HCT116 (cell line): ENCODE measurements around the gene CDH13. TPM values are rescaled to one million over a fixed set of nuclear protein-coding genes. Genes with fewer than 3 reads are reported as not detected.

Experiments
- ATAC-seq: fragments of 200-7000 bp; cut with Tn5 transposase; 2 replicates; pipeline ENCODE4 v1.9.1; 2020; ENCODE audit warnings: mild to moderate bottlenecking, moderate library complexity
- BruUV-seq: library from RNA; stranded (reverse); fragments of 400-500 nt; replicated peaks from 2 replicates; lab custom pipeline; 2021; lab: Mats Ljungman, UMichigan
- CTCF ChIA-PET: fragments of 300-600 bp; sonication (Branson Sonifier 250); formaldehyde crosslinking; loops from one replicate; lab custom pipeline; 2021; ENCODE audit warnings: antibody characterized with exemption; lab: Charles Lee
- POLR2A ChIA-PET: fragments of 300-600, 350-600 bp; sonication (Branson Sonifier 250); formaldehyde crosslinking; loops from one replicate; lab custom pipeline; 2021; ENCODE audit warnings: antibody characterized with exemption; lab: Charles Lee
- RAD21 ChIA-PET, 2 experiments: fragments of 300-600 bp; sonication (Branson Sonifier 250); formaldehyde crosslinking; loops; one replicate each; lab custom pipeline; 2023; ENCODE audit warnings: low total read pairs in 2 of 2; ENCODE audit not compliant: uncharacterized antibody in 2 of 2, unreplicated experiment in 2 of 2, low non-redundant PET in 1 of 2; lab: Charles Lee
- DNase-seq: peaks from one replicate; pipeline ENCODE4 v3.0.0-alpha.2; 2010; ENCODE audit warnings: low read depth, low spot score
- H2AFZ ChIP-seq: fragments of 200-600 bp; shearing (Covaris generic), sonication (generic); 2 replicates; pipeline ENCODE4 v1.6.1; 2017; ENCODE audit warnings: low read depth, mixed run types, mixed read lengths, antibody characterized with exemption, low read length; ENCODE audit not compliant: poor library complexity, severe bottlenecking
- H3K27ac ChIP-seq: 2 replicates; pipeline ENCODE4 v1.5.1; 2012; ENCODE audit warnings: low read depth, low read length
- H3K27me3 ChIP-seq: fragments of 200-600 bp; sonication (generic); 2 replicates; pipeline ENCODE4 v1.6.1; 2016; ENCODE audit warnings: mixed run types, low read length, mixed read lengths; ENCODE audit not compliant: insufficient read depth
- H3K36me3 ChIP-seq, 2 experiments: fragments of 200-500 bp in 1 of 2; fragments of 200-600 bp in 1 of 2; sonication (Bioruptor generic) in 1 of 2; sonication (generic) in 1 of 2; 2 replicates each; pipeline versions ENCODE4 v1.5.1 to v1.6.1; 2014 to 2016; ENCODE audit warnings: low read length in 2 of 2, inconsistent platforms in 1 of 2, mixed read lengths in 1 of 2, mixed run types in 1 of 2; ENCODE audit not compliant: insufficient read depth in 2 of 2, control insufficient read depth in 1 of 2
- H3K4me1 ChIP-seq, 2 experiments: fragments of 200-600 bp in 1 of 2; sonication (generic) in 1 of 2; 2 replicates each; pipeline versions ENCODE4 v1.5.1 to v1.6.1; 2012 to 2017; ENCODE audit warnings: low read length in 2 of 2, inconsistent platforms in 1 of 2, mild to moderate bottlenecking in 1 of 2, mixed read lengths in 1 of 2, mixed run types in 1 of 2, moderate library complexity in 1 of 2; ENCODE audit not compliant: insufficient read depth in 2 of 2, control insufficient read depth in 1 of 2
- H3K4me2 ChIP-seq: fragments of 200-600 bp; sonication (generic); 2 replicates; pipeline ENCODE4 v1.6.1; 2017; ENCODE audit warnings: mixed run types, low read length, mixed read lengths
- H3K4me3 ChIP-seq, 2 experiments: fragments of 200-600 bp in 1 of 2; sonication (generic) in 1 of 2; replicated peaks in 1 of 2; 2 replicates each; pipeline ENCODE4 v1.5.1; 2011 to 2016; ENCODE audit warnings: low read length in 2 of 2, control low read depth in 1 of 2, low read depth in 1 of 2, mild to moderate bottlenecking in 1 of 2, mixed read lengths in 1 of 2, mixed run types in 1 of 2
- H3K79me2 ChIP-seq: fragments of 200-600 bp; sonication (generic); 2 replicates; pipeline ENCODE4 v1.6.1; 2017; ENCODE audit warnings: mild to moderate bottlenecking, mixed run types, low read length, moderate library complexity, mixed read lengths; ENCODE audit not compliant: insufficient read depth
- H3K9ac ChIP-seq: fragments of 200-600 bp; sonication (generic); 2 replicates; pipeline ENCODE4 v1.6.1; 2016; ENCODE audit warnings: low read length, mixed read lengths
- H3K9me2 ChIP-seq: fragments of 200-600 bp; sonication (generic), shearing (Covaris generic); 2 replicates; pipeline ENCODE4 v1.6.1; 2017; ENCODE audit warnings: mixed run types, mild to moderate bottlenecking, moderate library complexity; ENCODE audit not compliant: insufficient read depth
- H3K9me3 ChIP-seq, 2 experiments: fragments of 200-500 bp in 1 of 2; fragments of 200-600 bp in 1 of 2; sonication (Bioruptor generic) in 1 of 2; sonication (generic) in 1 of 2; 2 replicates each; pipeline ENCODE4 v1.6.1; 2014 to 2017; ENCODE audit warnings: low read length in 2 of 2, mixed read lengths in 2 of 2, inconsistent platforms in 1 of 2, low read depth in 1 of 2, mild to moderate bottlenecking in 1 of 2, mixed run types in 1 of 2, moderate library complexity in 1 of 2; ENCODE audit not compliant: control insufficient read depth in 1 of 2, insufficient read depth in 1 of 2
- H4K20me1 ChIP-seq: fragments of 200-600 bp; sonication (generic), shearing (Covaris generic); 2 replicates; pipeline ENCODE4 v1.6.1; 2017; ENCODE audit warnings: mixed run types, mild to moderate bottlenecking, moderate library complexity; ENCODE audit not compliant: insufficient read depth
- ATF3 ChIP-seq: IDR thresholded peaks from 2 replicates; pipeline ENCODE4 v1.6.1; 2012
- CEBPB ChIP-seq: IDR thresholded peaks from 2 replicates; pipeline ENCODE4 v1.6.1; 2012; ENCODE audit warnings: low read depth
- CTCF ChIP-seq, 3 experiments: fragments of 200-600 bp in 1 of 3; sonication (generic) in 1 of 3; IDR thresholded peaks in 2 of 3; conservative IDR thresholded peaks in 1 of 3; 2 replicates each; pipeline ENCODE4 v1.5.1; 2012 to 2017; ENCODE audit warnings: low read depth in 2 of 3, low read length in 2 of 3, antibody characterized with exemption in 1 of 3, borderline replicate concordance in 1 of 3, control low read depth in 1 of 3, mild to moderate bottlenecking in 1 of 3, mixed read lengths in 1 of 3, mixed run types in 1 of 3, moderate library complexity in 1 of 3; ENCODE audit not compliant: insufficient read depth in 1 of 3
- JUND ChIP-seq: IDR thresholded peaks from 2 replicates; pipeline ENCODE4 v1.6.1; 2012
- MAX ChIP-seq: IDR thresholded peaks from 2 replicates; pipeline ENCODE4 v1.6.1; 2012
- POLR2A ChIP-seq: IDR thresholded peaks from 2 replicates; pipeline ENCODE4 v1.7.0; 2011; ENCODE audit warnings: borderline replicate concordance; ENCODE audit not compliant: insufficient read depth, insufficient read length; ENCODE audit errors: extremely low read depth
- POLR2AphosphoS5 ChIP-seq: IDR thresholded peaks from 2 replicates; pipeline ENCODE4 v1.6.1; 2011; ENCODE audit warnings: mild to moderate bottlenecking, low read depth, low read length, moderate library complexity
- SIN3A ChIP-seq: IDR thresholded peaks from 2 replicates; pipeline ENCODE4 v1.6.1; 2012; ENCODE audit warnings: low read depth
- SP1 ChIP-seq: IDR thresholded peaks from 2 replicates; pipeline ENCODE4 v1.6.1; 2012; ENCODE audit warnings: low read depth
- TCF7L2 ChIP-seq: IDR thresholded peaks from 2 replicates; pipeline ENCODE4 v1.7.0; 2011; ENCODE audit warnings: borderline replicate concordance, inconsistent platforms; ENCODE audit not compliant: insufficient read depth, insufficient read length; ENCODE audit errors: extremely low read depth
- YY1 ChIP-seq: IDR thresholded peaks from 2 replicates; pipeline ENCODE4 v1.6.1; 2011; ENCODE audit warnings: low read length, low read depth, moderate library complexity, mild to moderate bottlenecking; ENCODE audit not compliant: insufficient replicate concordance; ENCODE audit errors: extremely low read depth
- ZBTB33 ChIP-seq: IDR thresholded peaks from 2 replicates; pipeline ENCODE4 v1.6.1; 2011; ENCODE audit warnings: mild to moderate bottlenecking, low read length, moderate library complexity; ENCODE audit not compliant: insufficient replicate concordance; ENCODE audit errors: extremely low read depth
- ZFX ChIP-seq: fragments of 450-650 bp; IDR thresholded peaks from 2 replicates; pipeline ENCODE4 v1.6.1; 2017
- ZNF274 ChIP-seq: fragments of 200-500 bp; sonication (Bioruptor generic); IDR thresholded peaks from 2 replicates; pipeline ENCODE4 v1.6.1; 2014; ENCODE audit warnings: mild to moderate bottlenecking, low read depth, low read length, inconsistent platforms
- intact Hi-C: fragments of 100-400 bp; cut with micrococcal nuclease; formaldehyde crosslinking; loops from 2 replicates; pipeline ENCODE4 v1.10.0; 2022
- total RNA-seq: library from RNA; stranded (reverse); gene quantifications from one replicate; pipeline ENCODE4 v1.2.1, GENCODE V29; 2021; ENCODE audit not compliant: unreplicated experiment

Gene CDH13
- total RNA-seq, 1 experiment from 2014 or later: not detected

- no peak for TF ChIP-seq CTCF (IDR thresholded peaks at IDR 0.05 in 2 of 3, conservative IDR thresholded peaks at IDR 0.05 in 1 of 3; ENCODE audit: borderline replicate concordance in 1 of 3, insufficient read depth in 1 of 3, low read depth in 2 of 3, low read length in 2 of 3)
- TF ChIP-seq SP1: no peak
- TF ChIP-seq MAX: no peak
- no peak for TF ChIP-seq ZBTB33
These were observed 237.7 kb downstream of the CDH13 start (continued) for GRCh38 chr16:82864332-82865040.

GRCh38 chr16:82865412-82865811 is 238.6 kb downstream of the CDH13 start:
- no peak overlapping the region for H3K27ac ChIP-seq
- H3K4me3 ChIP-seq: no peak overlapping the region
- TF ChIP-seq POLR2A (no peak), MAX (no peak), YY1 (no peak), JUND (no peak), ZFX (no peak), ATF3 (no peak), CEBPB (no peak), TCF7L2 (no peak), SIN3A (no peak), ZNF274 (no peak), POLR2AphosphoS5 (no peak)
- CTCF ChIA-PET: no interaction called here
- no peaks in the 10 kb centered on the region for H3K36me3 ChIP-seq
- no peaks in the 10 kb centered on the region for H3K4me1 ChIP-seq
- intact Hi-C loops: no loop called here
- H3K27me3 ChIP-seq: no peaks in the 10 kb centered on the region
- RAD21 ChIA-PET: no interaction called here
- H3K4me2 ChIP-seq: no peak overlapping the region
- H3K9me3 ChIP-seq: peaks cover 15 to 27% of the 10 kb centered on the region in 2 experiments; a peak in 2 of 4 replicates
- H2AFZ ChIP-seq: no peak overlapping the region
- no peaks in the 10 kb centered on the region for H3K9me2 ChIP-seq
- H3K9ac ChIP-seq: no peak overlapping the region
- no peaks in the 10 kb centered on the region for H4K20me1 ChIP-seq
- H3K79me2 ChIP-seq: no peaks in the 10 kb centered on the region
- DNase-seq: no peak
- no peak for ATAC-seq
- POLR2A ChIA-PET: no interaction called here
- no TSS peak for BruUV-seq
